ENCODE measurements around the gene SOCS2.

Gene SOCS2

GRCh38 chr12:93568091-93568490 lies 4.4 kb upstream of the SOCS2 start:
- no peak for DNase-seq

GRCh38 chr12:93569301-93569655 lies 3.2 kb upstream of the SOCS2 start:
- no peak for DNase-seq

GRCh38 chr12:93569656-93570551 lies 2.6 kb upstream of the SOCS2 start:
- peak; percentile 73 for DNase-seq

GRCh38 chr12:93570552-93571364 lies 1.7 kb upstream of the SOCS2 start:
- DNase-seq = peak; percentile 89

- DNase-seq = peak; percentile 41
These were observed 1.0 kb upstream of the SOCS2 start for GRCh38 chr12:93571365-93571924.

- no peak for DNase-seq
These were observed 457 bp downstream of the SOCS2 start for GRCh38 chr12:93572712-93573551.

GRCh38 chr12:93573552-93574223 lies 1.2 kb downstream of the SOCS2 start:
- DNase-seq = no peak

GRCh38 chr12:93577222-93577621 lies 4.7 kb downstream of the SOCS2 start:
- no peak for DNase-seq

- DNase-seq = no peak
These were observed 5.7 kb downstream of the SOCS2 start for GRCh38 chr12:93578221-93578620.

- DNase-seq = no peak
These were observed 8.2 kb downstream of the SOCS2 start for GRCh38 chr12:93580682-93581081.

GRCh38 chr12:93581370-93581769 lies 8.9 kb downstream of the SOCS2 start:
- DNase-seq = no peak

GRCh38 chr12:93582351-93582750 lies 9.9 kb downstream of the SOCS2 start:
- DNase-seq = no peak

- DNase-seq = no peak
These were observed 11.3 kb downstream of the SOCS2 start for GRCh38 chr12:93583627-93584392.

GRCh38 chr12:93585247-93585646 lies 12.8 kb downstream of the SOCS2 start:
- DNase-seq = no peak

GRCh38 chr12:93587611-93588010 lies 15.1 kb downstream of the SOCS2 start:
- DNase-seq = no peak

- no peak for DNase-seq
These were observed 16.6 kb downstream of the SOCS2 start for GRCh38 chr12:93589081-93589480.

GRCh38 chr12:93591137-93591868 lies 18.8 kb downstream of the SOCS2 start:
- peak; percentile 25 for DNase-seq

- no peak for DNase-seq
These were observed 20.3 kb downstream of the SOCS2 start for GRCh38 chr12:93592641-93593406.

GRCh38 chr12:93593843-93594242 lies 21.4 kb downstream of the SOCS2 start:
- no peak for DNase-seq

- DNase-seq = no peak
These were observed 22.4 kb downstream of the SOCS2 start for GRCh38 chr12:93594766-93595311.

All from activated CD4-positive, alpha-beta T cell treated with anti-CD3 and anti-CD28 coated beads, Interleukin-2, amount 50 U/mL, for 16 hours (primary cell).